ENCODE data around the gene TMUB1.

DNA sequence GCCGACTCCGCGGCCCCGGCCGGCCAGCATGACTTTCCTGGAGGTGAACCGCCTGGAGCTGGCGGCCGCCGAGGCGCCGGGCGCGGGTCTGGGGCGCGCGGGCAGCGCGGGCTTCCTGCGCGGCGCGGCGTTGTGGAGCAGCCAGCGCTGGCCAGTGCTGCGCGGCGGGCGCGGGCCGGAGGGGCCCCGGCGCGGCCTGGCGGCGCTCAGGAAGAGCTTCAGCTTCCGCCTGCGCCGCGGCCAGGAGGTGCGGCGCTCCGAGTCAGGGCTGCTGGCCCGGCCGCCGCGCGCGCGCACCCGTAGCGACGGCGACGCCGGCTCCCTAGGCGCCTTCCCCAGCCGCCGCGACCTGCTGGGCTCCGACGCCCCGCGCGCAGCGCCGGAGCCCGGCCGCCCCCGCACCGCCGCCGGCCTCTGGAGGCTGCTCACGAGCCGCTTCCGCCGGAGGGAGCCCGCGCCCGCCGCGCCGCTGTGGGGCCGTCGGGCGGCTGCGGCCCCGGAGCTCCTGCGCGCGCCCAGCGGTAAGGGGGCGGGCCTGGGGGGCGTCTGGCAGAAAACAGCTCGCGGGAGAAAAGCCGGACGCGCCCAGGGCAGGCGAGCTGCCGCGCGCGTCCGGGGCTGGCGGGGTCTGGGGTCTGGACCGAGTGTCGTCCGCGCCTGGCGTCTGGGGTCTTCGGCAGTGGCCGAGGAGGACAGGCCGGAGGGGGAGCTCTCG is 32.0 kb upstream of the TMUB1 start:
- TF ChIP-seq, protein P1, sequence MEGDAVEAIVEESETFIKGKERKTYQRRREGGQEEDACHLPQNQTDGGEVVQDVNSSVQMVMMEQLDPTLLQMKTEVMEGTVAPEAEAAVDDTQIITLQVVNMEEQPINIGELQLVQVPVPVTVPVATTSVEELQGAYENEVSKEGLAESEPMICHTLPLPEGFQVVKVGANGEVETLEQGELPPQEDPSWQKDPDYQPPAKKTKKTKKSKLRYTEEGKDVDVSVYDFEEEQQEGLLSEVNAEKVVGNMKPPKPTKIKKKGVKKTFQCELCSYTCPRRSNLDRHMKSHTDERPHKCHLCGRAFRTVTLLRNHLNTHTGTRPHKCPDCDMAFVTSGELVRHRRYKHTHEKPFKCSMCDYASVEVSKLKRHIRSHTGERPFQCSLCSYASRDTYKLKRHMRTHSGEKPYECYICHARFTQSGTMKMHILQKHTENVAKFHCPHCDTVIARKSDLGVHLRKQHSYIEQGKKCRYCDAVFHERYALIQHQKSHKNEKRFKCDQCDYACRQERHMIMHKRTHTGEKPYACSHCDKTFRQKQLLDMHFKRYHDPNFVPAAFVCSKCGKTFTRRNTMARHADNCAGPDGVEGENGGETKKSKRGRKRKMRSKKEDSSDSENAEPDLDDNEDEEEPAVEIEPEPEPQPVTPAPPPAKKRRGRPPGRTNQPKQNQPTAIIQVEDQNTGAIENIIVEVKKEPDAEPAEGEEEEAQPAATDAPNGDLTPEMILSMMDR (IDR thresholded peaks at IDR 0.05): no peak
- no peak for TF ChIP-seq EZH2 (IDR thresholded peaks at IDR 0.05; ENCODE audit: borderline replicate concordance, insufficient read depth, low read depth, low read length, poor library complexity, severe bottlenecking)

Data from B cell (primary cell).